ENCODE measurements around the gene CDH4.

Gene CDH4

GRCh38 chr20:61500791-61501321 is 248.8 kb downstream of the CDH4 start:
- no peak overlapping the region for H3K27ac ChIP-seq
- TF ChIP-seq ZFX (IDR thresholded peaks at IDR 0.05) (no peak), CTCF (conservative IDR thresholded peaks at IDR 0.05) (no peak)

GRCh38 chr20:61502433-61502832 is 250.4 kb downstream of the CDH4 start:
- TF ChIP-seq ZFX (IDR thresholded peaks at IDR 0.05): no peak
- no peak for TF ChIP-seq CTCF (conservative IDR thresholded peaks at IDR 0.05)
- H3K27ac ChIP-seq: no peak overlapping the region

- no peak overlapping the region for H3K27ac ChIP-seq
- TF ChIP-seq ZFX (IDR thresholded peaks at IDR 0.05) (no peak), CTCF (conservative IDR thresholded peaks at IDR 0.05) (no peak)
These were observed 251.0 kb downstream of the CDH4 start for GRCh38 chr20:61503106-61503505.

- H3K27ac ChIP-seq: no peak overlapping the region
- no peak for TF ChIP-seq ZFX (IDR thresholded peaks at IDR 0.05)
- no peak for TF ChIP-seq CTCF (conservative IDR thresholded peaks at IDR 0.05)
These were observed 253.4 kb downstream of the CDH4 start for GRCh38 chr20:61505508-61505907.

- TF ChIP-seq ZFX (IDR thresholded peaks at IDR 0.05) (no peak), CTCF (conservative IDR thresholded peaks at IDR 0.05) (no peak)
- no peak overlapping the region for H3K27ac ChIP-seq
These were observed 255.7 kb downstream of the CDH4 start for GRCh38 chr20:61507778-61508177.

GRCh38 chr20:61508301-61509096 is 256.4 kb downstream of the CDH4 start:
- H3K27ac ChIP-seq: no peak overlapping the region
- TF ChIP-seq CTCF (conservative IDR thresholded peaks at IDR 0.05) (no peak), ZFX (IDR thresholded peaks at IDR 0.05) (no peak)

- no peak overlapping the region for H3K27ac ChIP-seq
- TF ChIP-seq CTCF (conservative IDR thresholded peaks at IDR 0.05) (no peak), ZFX (IDR thresholded peaks at IDR 0.05) (no peak)
These were observed 258.8 kb downstream of the CDH4 start for GRCh38 chr20:61510778-61511330.

Data from C4-2B (cell line).